ENCODE results near the gene YIF1A. TPM values are rescaled to one million over a fixed set of nuclear protein-coding genes. Genes with fewer than 3 reads are reported as not detected.
A peak's percentile ranks its signal among the peaks of the same experiment; 100 is the strongest.

The YIF1A gene
- total and polyA plus RNA-seq, 12 donors = 69.7 to 154 (median 99.5) TPM

- peak overlapping the region in 1 of 5 donors; percentile 90 for H3K27ac ChIP-seq
- intact Hi-C loops (cut with DNase I) = no loop called here
- TF ChIP-seq POLR2A (IDR thresholded peaks at IDR 0.05) (no peak), CTCF (IDR thresholded peaks at IDR 0.05) (no peak)
- WGBS, 4 donors = 68 to 81% (median 76%) methylated on average over 2 of the region's 2 CpGs
- no peak for DNase-seq
- H3K27me3 ChIP-seq = peaks cover 8% of the 10 kb centered on the region
- no peak overlapping the region for H3K4me3 ChIP-seq
- H3K9me3 ChIP-seq (replicated peaks in 1 of 3) = no peaks in the 10 kb centered on the region
- peaks cover 12 to 36% of the 10 kb centered on the region in 2 donors for H3K4me1 ChIP-seq (replicated peaks in 1 of 2)
- H3K36me3 ChIP-seq (replicated peaks in 1 of 2) = no peaks in the 10 kb centered on the region
These were observed 1.3 kb upstream of the YIF1A start for GRCh38 chr11:66290330-66290621.

DNA sequence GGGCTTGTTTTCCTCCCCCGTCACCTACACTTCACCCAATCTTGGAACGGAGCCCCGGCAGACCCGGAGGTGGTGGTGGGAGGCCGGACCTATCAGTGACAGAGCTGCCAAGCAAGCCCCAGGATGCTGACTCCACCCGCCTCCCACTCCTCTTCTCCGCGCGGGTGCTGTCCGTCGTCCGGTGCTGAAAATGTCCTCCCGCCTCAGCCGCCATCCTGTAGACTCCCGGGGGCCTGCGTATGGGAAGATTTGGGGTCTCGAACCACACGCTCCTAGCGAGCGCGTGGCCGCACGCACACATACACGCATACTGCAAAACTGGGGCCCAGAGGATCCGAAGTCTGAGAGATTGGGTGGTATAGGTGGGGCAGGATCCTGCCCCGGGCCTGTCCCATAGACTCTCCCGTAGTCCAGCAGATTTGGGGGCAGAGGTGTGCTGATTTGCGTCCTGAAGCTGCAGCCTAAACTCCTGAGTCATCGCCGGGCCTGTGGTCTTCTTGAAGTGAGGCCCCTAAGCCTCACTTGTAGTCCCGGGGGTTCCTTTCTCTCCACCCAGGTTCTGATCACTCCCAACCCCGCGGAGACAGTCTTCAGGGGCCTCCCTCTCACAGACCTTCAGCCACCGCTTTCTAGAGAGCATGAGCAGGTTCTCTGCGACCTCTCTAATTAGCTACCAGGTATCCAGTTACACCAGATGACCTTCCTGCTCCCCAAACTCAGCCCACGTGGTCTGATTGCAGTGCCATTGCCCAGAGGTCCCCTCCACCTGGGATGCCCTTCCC lies 796 bp upstream of the YIF1A start:
- H3K4me3 ChIP-seq = peak overlapping the region in 3 of 4 donors; percentile 25 to 73 (median 60)
- TF ChIP-seq POLR2A (IDR thresholded peaks at IDR 0.05) = peak in 1 of 2 donors; percentile 42
- TF ChIP-seq CTCF (IDR thresholded peaks at IDR 0.05) = no peak
- intact Hi-C loops (cut with DNase I) = loop anchor here in 1 of 2 donors (10.0 kb wide), 1 partner anchor 65 kb away; no protein-coding TSS in a partner anchor
- H3K27me3 ChIP-seq = peaks cover 8% of the 10 kb centered on the region
- WGBS, 4 donors = 9 to 22% (median 12%) methylated on average over 13 to 36 of the region's 36 CpGs
- peak in 5 of 7 donors; percentile 78 to 83 (median 78) for DNase-seq
- peak overlapping the region; percentile 44 to 93 (median 78) for H3K27ac ChIP-seq
- no peaks in the 10 kb centered on the region for H3K36me3 ChIP-seq (replicated peaks in 1 of 2)
- H3K4me1 ChIP-seq (replicated peaks in 1 of 2) = peaks cover 12 to 40% of the 10 kb centered on the region in 2 donors
- H3K9me3 ChIP-seq (replicated peaks in 1 of 3) = no peaks in the 10 kb centered on the region

DNA sequence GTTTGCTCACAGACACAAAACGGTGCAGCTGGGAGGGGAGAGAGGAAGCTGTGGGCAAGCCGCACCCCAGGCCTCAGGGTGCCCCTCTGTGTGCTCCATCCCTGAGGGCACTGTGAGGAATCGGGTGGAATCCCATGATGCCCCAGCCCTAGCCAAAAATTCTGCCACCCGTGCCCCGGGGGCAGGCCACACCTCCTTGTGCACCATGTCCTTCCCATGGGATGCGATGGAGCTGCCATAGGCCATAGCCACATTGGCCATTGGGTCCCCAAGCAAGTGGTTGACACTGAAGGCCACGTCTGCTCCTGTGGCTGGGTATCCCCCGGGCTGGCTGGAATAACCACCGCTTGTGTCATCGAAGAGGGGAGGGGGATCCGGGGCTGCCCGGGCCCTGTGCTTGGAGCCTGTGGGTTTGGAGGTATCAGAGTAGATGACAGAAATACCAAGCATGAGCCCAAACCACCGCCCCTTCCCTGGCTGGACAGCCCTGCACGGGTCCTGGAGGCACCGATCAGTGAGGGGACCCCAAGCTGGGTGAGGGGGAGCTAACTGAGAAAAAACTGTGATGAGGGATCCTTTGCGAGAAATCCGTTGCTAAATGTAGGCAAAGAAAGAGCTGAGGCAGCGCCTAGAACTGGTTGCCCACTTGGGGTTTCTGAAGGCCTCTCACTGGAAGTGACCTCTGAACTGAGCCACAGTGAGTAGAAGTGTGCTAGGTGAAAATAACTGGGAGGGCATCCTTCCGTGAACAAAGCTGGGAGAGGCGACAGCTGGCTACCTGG lies 863 bp downstream of the YIF1A start:
- intact Hi-C loops (cut with DNase I) = loop anchor here in 1 of 2 donors (10.0 kb wide), 1 partner anchor 63 kb away; no protein-coding TSS in a partner anchor
- peak overlapping the region; percentile 76 to 93 (median 90) for H3K27ac ChIP-seq
- H3K27me3 ChIP-seq = peaks cover 8% of the 10 kb centered on the region
- TF ChIP-seq CTCF (IDR thresholded peaks at IDR 0.05) = no peak
- TF ChIP-seq POLR2A (IDR thresholded peaks at IDR 0.05) = no peak
- WGBS, 4 donors = 25 to 47% (median 40%) methylated on average over 6 to 20 of the region's 20 CpGs
- H3K36me3 ChIP-seq (replicated peaks in 1 of 2) = no peaks in the 10 kb centered on the region
- no peaks in the 10 kb centered on the region for H3K9me3 ChIP-seq (replicated peaks in 1 of 3)
- peaks cover 12 to 40% of the 10 kb centered on the region in 2 donors for H3K4me1 ChIP-seq (replicated peaks in 1 of 2)
- peak overlapping the region; percentile 33 to 74 (median 64) for H3K4me3 ChIP-seq
- peak in 2 of 7 donors; percentile 34 for DNase-seq

DNA sequence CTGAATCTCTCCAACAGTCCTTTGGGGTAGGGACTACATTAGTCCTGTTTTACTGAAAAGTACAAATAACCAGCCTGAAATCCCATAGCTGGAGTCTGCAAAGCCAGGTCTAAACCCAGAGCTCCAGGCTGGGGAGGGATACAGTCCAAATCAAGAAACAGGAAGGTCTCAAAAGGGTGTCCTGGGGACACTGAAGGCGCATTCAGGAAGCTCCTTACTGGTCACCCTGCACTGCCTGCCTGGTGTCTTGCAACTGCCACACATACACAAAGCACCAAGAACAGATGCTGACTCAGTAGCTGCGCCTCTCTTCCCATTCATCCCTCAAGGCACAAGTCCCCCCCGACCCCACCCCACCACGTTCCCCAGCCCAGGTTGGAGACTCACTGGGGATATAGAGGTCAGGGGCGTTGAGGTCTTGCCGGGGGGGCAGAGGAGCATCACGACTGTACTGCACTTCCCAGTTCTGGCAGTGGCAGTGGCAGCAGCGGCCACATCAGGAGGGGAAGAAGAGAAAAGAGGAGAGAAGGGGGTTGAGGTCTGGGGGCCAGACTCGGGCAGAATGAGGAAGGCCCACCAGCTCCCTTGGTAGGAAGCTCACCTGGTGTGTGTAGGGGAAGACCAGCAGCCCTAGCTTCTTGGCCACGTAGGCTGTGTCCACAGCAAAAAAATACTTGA lies 1.6 kb downstream of the YIF1A start:
- no peaks in the 10 kb centered on the region for H3K36me3 ChIP-seq (replicated peaks in 1 of 2)
- H3K27ac ChIP-seq = peak overlapping the region in 2 of 5 donors; percentile 13 to 90
- peaks cover 12 to 40% of the 10 kb centered on the region in 2 donors for H3K4me1 ChIP-seq (replicated peaks in 1 of 2)
- DNase-seq = no peak
- peak overlapping the region in 1 of 4 donors; percentile 73 for H3K4me3 ChIP-seq
- intact Hi-C loops (cut with DNase I) = loop anchor here in 1 of 2 donors (10.0 kb wide), 1 partner anchor 63 kb away; no protein-coding TSS in a partner anchor
- TF ChIP-seq CTCF (IDR thresholded peaks at IDR 0.05) (no peak), POLR2A (IDR thresholded peaks at IDR 0.05) (no peak)
- 63 to 67% (median 64%) methylated on average over 6 to 10 of the region's 10 CpGs for WGBS, 4 donors
- peaks cover 5% of the 10 kb centered on the region for H3K27me3 ChIP-seq
- no peaks in the 10 kb centered on the region for H3K9me3 ChIP-seq (replicated peaks in 1 of 3)

Measured in adrenal gland (tissue), 12 donors.